GM12878 (cell line): ENCODE results near the gene ACTR8.

ENCODE experiments used
- EP300 ChIP-seq, 2 experiments: fragments of 150-350 bp in 1 of 2; IDR thresholded peaks; 2 replicates each; pipeline ENCODE4 v1.6.1; 2011 to 2012; ENCODE audit warnings: low read depth in 2 of 2, low read length in 2 of 2, borderline replicate concordance in 1 of 2, improper control_type of control experiment in 1 of 2, inconsistent platforms in 1 of 2; ENCODE audit not compliant: control insufficient read depth in 1 of 2
- EZH2 ChIP-seq: IDR thresholded peaks from 2 replicates; pipeline ENCODE4 v1.6.1; 2012; ENCODE audit warnings: low read depth, mild to moderate bottlenecking, control low read depth, inconsistent platforms, low read length, borderline replicate concordance; ENCODE audit not compliant: control insufficient read depth
- POLR2A ChIP-seq: IDR thresholded peaks from 2 replicates; pipeline ENCODE4 v1.6.1; 2011; ENCODE audit warnings: low read depth, mild to moderate bottlenecking, low read length
- ZNF207 ChIP-seq: fragments of 450-650 bp; IDR thresholded peaks from 2 replicates; pipeline ENCODE4 v1.6.1; 2014; ENCODE audit warnings: antibody characterized with exemption, mild to moderate bottlenecking, borderline replicate concordance
- TF ChIP-seq, protein P1 (sequence below), 3 experiments: IDR thresholded peaks in 2 of 3; conservative IDR thresholded peaks in 1 of 3; 2 replicates each; pipeline ENCODE4 v1.5.1; 2011; ENCODE audit warnings: low read depth in 3 of 3, low read length in 3 of 3, mild to moderate bottlenecking in 3 of 3, control low read depth in 2 of 3, moderate library complexity in 2 of 3, inconsistent platforms in 1 of 3, mixed read lengths in 1 of 3; ENCODE audit not compliant: control insufficient read depth in 2 of 3, insufficient read depth in 1 of 3; ENCODE audit errors: extremely low read depth in 1 of 3
- TF ChIP-seq, protein P2 (sequence below): fragments of 450-650 bp; IDR thresholded peaks from 2 replicates; pipeline ENCODE4 v1.6.1; 2014; ENCODE audit warnings: mild to moderate bottlenecking
- TF ChIP-seq, protein P3 (sequence below): IDR thresholded peaks from 2 replicates; pipeline ENCODE4 v1.6.1; 2011; ENCODE audit warnings: borderline replicate concordance, low read depth, mild to moderate bottlenecking, moderate library complexity, low read length; ENCODE audit not compliant: insufficient read depth, poor library complexity, severe bottlenecking
- TF ChIP-seq, protein P4 (sequence below): fragments of 450-650 bp; IDR thresholded peaks from 2 replicates; pipeline ENCODE4 v1.6.1; 2017; ENCODE audit warnings: mild to moderate bottlenecking

DNA sequence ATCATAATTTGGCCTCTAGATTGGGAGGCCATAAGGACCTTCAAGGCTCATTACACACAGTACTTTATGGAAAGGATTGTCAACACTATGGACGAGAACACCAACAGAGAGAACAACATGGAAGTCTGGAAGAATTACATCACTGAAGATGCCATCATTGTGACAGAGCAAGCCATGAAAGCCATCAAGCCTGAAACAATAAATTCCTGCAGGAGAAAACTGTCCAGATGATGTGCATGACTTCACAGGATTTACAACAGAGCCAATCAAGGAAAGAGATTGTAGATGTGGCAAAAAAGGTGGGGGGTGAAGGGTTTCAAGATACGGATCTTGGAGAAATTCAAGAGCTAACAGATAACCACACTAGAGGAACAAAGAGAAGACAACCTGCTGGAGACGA lies 19.7 kb downstream of the ACTR8 start:
- TF ChIP-seq, protein P1, sequence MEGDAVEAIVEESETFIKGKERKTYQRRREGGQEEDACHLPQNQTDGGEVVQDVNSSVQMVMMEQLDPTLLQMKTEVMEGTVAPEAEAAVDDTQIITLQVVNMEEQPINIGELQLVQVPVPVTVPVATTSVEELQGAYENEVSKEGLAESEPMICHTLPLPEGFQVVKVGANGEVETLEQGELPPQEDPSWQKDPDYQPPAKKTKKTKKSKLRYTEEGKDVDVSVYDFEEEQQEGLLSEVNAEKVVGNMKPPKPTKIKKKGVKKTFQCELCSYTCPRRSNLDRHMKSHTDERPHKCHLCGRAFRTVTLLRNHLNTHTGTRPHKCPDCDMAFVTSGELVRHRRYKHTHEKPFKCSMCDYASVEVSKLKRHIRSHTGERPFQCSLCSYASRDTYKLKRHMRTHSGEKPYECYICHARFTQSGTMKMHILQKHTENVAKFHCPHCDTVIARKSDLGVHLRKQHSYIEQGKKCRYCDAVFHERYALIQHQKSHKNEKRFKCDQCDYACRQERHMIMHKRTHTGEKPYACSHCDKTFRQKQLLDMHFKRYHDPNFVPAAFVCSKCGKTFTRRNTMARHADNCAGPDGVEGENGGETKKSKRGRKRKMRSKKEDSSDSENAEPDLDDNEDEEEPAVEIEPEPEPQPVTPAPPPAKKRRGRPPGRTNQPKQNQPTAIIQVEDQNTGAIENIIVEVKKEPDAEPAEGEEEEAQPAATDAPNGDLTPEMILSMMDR (IDR thresholded peaks at IDR 0.05 in 2 of 3, conservative IDR thresholded peaks at IDR 0.05 in 1 of 3; ENCODE audit: control insufficient read depth in 2 of 3, extremely low read depth in 1 of 3, insufficient read depth in 1 of 3, low read depth in 3 of 3, low read length in 3 of 3): no peak
- no peak for TF ChIP-seq ZNF207
- TF ChIP-seq, protein P2, sequence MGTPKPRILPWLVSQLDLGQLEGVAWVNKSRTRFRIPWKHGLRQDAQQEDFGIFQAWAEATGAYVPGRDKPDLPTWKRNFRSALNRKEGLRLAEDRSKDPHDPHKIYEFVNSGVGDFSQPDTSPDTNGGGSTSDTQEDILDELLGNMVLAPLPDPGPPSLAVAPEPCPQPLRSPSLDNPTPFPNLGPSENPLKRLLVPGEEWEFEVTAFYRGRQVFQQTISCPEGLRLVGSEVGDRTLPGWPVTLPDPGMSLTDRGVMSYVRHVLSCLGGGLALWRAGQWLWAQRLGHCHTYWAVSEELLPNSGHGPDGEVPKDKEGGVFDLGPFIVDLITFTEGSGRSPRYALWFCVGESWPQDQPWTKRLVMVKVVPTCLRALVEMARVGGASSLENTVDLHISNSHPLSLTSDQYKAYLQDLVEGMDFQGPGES: no peak
- TF ChIP-seq EP300 (IDR thresholded peaks at IDR 0.05; ENCODE audit: borderline replicate concordance in 1 of 2, control insufficient read depth in 1 of 2, low read depth in 2 of 2, low read length in 2 of 2): no peak
- no peak for TF ChIP-seq EZH2
- TF ChIP-seq, protein P3, sequence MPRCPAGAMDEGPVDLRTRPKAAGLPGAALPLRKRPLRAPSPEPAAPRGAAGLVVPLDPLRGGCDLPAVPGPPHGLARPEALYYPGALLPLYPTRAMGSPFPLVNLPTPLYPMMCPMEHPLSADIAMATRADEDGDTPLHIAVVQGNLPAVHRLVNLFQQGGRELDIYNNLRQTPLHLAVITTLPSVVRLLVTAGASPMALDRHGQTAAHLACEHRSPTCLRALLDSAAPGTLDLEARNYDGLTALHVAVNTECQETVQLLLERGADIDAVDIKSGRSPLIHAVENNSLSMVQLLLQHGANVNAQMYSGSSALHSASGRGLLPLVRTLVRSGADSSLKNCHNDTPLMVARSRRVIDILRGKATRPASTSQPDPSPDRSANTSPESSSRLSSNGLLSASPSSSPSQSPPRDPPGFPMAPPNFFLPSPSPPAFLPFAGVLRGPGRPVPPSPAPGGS: no peak
- TF ChIP-seq POLR2A: no peak
- TF ChIP-seq, protein P4, sequence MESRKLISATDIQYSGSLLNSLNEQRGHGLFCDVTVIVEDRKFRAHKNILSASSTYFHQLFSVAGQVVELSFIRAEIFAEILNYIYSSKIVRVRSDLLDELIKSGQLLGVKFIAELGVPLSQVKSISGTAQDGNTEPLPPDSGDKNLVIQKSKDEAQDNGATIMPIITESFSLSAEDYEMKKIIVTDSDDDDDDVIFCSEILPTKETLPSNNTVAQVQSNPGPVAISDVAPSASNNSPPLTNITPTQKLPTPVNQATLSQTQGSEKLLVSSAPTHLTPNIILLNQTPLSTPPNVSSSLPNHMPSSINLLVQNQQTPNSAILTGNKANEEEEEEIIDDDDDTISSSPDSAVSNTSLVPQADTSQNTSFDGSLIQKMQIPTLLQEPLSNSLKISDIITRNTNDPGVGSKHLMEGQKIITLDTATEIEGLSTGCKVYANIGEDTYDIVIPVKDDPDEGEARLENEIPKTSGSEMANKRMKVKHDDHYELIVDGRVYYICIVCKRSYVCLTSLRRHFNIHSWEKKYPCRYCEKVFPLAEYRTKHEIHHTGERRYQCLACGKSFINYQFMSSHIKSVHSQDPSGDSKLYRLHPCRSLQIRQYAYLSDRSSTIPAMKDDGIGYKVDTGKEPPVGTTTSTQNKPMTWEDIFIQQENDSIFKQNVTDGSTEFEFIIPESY: no peak
